GM18526 (cell line): ENCODE results near the gene ENDOD1.

Experiments
- POLR2A ChIP-seq: IDR thresholded peaks from 3 replicates; pipeline ENCODE4 v1.6.1; 2011; ENCODE audit not compliant: insufficient read length; ENCODE audit errors: extremely low read depth

Gene ENDOD1

GRCh38 chr11:95067841-95068219 lies 21.8 kb upstream of the ENDOD1 start:
- no peak for TF ChIP-seq POLR2A

GRCh38 chr11:95068549-95068948 lies 21.1 kb upstream of the ENDOD1 start:
- peak; percentile 57 for TF ChIP-seq POLR2A

- no peak for TF ChIP-seq POLR2A
These were observed 19.2 kb upstream of the ENDOD1 start for GRCh38 chr11:95070471-95070870.

- no peak for TF ChIP-seq POLR2A
These were observed 16.7 kb upstream of the ENDOD1 start for GRCh38 chr11:95072948-95073347.

- no peak for TF ChIP-seq POLR2A
These were observed 14.7 kb upstream of the ENDOD1 start for GRCh38 chr11:95074792-95075563.

- no peak for TF ChIP-seq POLR2A
These were observed 13.2 kb upstream of the ENDOD1 start for GRCh38 chr11:95076416-95076815.

- no peak for TF ChIP-seq POLR2A
These were observed 12.7 kb upstream of the ENDOD1 start for GRCh38 chr11:95076981-95077380.

GRCh38 chr11:95078526-95078925 lies 11.1 kb upstream of the ENDOD1 start:
- no peak for TF ChIP-seq POLR2A

GRCh38 chr11:95081010-95081409 lies 8.6 kb upstream of the ENDOD1 start:
- TF ChIP-seq POLR2A, result no peak

GRCh38 chr11:95081412-95081811 lies 8.2 kb upstream of the ENDOD1 start:
- TF ChIP-seq POLR2A, result no peak

GRCh38 chr11:95082576-95083001 lies 7.1 kb upstream of the ENDOD1 start:
- TF ChIP-seq POLR2A, result no peak

GRCh38 chr11:95084509-95084908 lies 5.1 kb upstream of the ENDOD1 start:
- TF ChIP-seq POLR2A, result no peak

- no peak for TF ChIP-seq POLR2A
These were observed 4.4 kb upstream of the ENDOD1 start for GRCh38 chr11:95085117-95085816.

- no peak for TF ChIP-seq POLR2A
These were observed 3.5 kb upstream of the ENDOD1 start for GRCh38 chr11:95086151-95086550.

- TF ChIP-seq POLR2A, result no peak
These were observed 2.6 kb upstream of the ENDOD1 start for GRCh38 chr11:95086836-95087570.
